B cell (primary cell): Measurements from ENCODE around the gene RPS24.

ENCODE experiments used
- EZH2 ChIP-seq: IDR thresholded peaks from 2 replicates; pipeline ENCODE4 v1.6.1; 2012; ENCODE audit warnings: borderline replicate concordance, low read depth, mild to moderate bottlenecking, moderate library complexity, low read length; ENCODE audit not compliant: insufficient read depth, poor library complexity, severe bottlenecking
- TF ChIP-seq, protein P1 (sequence below): fragments of 200-600 bp; IDR thresholded peaks from one replicate; pipeline ENCODE4 v1.8.0; 2022; ENCODE audit warnings: antibody characterized with exemption, mild to moderate bottlenecking

DNA sequence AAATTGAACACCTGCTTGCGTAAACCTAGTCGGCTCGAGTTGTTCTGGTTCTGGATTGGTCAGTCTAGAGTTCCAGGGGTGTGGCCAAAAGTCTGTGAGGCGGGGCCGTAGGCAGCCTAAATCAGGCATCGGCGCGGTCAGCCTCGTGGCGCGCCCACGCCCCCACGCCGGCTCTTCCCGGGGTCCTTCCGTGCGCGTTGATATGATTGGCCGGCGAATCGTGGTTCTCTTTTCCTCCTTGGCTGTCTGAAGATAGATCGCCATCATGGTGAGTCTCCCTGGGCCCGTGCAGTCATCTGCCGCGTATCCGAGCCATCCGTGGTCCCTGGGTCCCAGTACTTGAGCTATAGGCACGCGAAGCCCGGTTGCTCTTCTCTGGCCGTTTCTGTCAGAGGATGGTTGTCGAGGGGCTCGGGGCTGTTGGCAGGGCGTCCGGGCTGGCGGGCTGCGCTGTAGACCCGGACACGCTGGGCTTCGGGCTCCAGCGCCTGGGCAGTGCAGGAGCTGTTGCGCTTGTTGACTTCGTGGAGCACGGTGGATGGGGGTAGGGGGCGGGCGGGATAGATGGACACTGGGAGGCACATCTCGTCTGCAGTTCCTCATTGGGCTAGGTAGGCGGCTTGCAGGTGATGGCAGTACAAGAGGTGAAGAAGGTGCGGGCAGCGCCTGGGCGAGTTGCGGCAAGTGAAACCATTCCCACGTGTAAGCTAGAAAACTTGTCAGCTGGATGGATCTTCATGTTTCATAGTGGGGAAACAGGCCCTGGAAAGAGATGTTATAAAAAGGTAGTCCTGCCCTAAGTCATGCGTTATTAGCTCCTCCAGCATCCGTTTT, at the start of gene RPS24:
- TF ChIP-seq, protein P1, sequence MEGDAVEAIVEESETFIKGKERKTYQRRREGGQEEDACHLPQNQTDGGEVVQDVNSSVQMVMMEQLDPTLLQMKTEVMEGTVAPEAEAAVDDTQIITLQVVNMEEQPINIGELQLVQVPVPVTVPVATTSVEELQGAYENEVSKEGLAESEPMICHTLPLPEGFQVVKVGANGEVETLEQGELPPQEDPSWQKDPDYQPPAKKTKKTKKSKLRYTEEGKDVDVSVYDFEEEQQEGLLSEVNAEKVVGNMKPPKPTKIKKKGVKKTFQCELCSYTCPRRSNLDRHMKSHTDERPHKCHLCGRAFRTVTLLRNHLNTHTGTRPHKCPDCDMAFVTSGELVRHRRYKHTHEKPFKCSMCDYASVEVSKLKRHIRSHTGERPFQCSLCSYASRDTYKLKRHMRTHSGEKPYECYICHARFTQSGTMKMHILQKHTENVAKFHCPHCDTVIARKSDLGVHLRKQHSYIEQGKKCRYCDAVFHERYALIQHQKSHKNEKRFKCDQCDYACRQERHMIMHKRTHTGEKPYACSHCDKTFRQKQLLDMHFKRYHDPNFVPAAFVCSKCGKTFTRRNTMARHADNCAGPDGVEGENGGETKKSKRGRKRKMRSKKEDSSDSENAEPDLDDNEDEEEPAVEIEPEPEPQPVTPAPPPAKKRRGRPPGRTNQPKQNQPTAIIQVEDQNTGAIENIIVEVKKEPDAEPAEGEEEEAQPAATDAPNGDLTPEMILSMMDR, result peak; percentile 9
- no peak for TF ChIP-seq EZH2
